C4-2B (cell line): ENCODE measurements around the gene DLGAP1.

ENCODE experiments used
- H3K27ac ChIP-seq: fragments of 450-650 bp; 2 replicates; pipeline ENCODE4 v1.5.1; 2017
- CTCF ChIP-seq: fragments of 450-650 bp; conservative IDR thresholded peaks from 2 replicates; pipeline ENCODE4 v1.5.1; 2017; ENCODE audit warnings: mild to moderate bottlenecking
- ZFX ChIP-seq: fragments of 450-650 bp; IDR thresholded peaks from 2 replicates; pipeline ENCODE4 v1.6.1; 2017

DLGAP1 gene

GRCh38 chr18:3906116-3906750 is 548.9 kb downstream of the DLGAP1 start:
- TF ChIP-seq ZFX = no peak
- no peak for TF ChIP-seq CTCF
- no peak overlapping the region for H3K27ac ChIP-seq

GRCh38 chr18:3903337-3903736 is 551.8 kb downstream of the DLGAP1 start:
- TF ChIP-seq ZFX (no peak), CTCF (no peak)
- no peak overlapping the region for H3K27ac ChIP-seq

- H3K27ac ChIP-seq = no peak overlapping the region
- TF ChIP-seq ZFX (no peak), CTCF (no peak)
These were observed 552.4 kb downstream of the DLGAP1 start for GRCh38 chr18:3902676-3903075.

- no peak overlapping the region for H3K27ac ChIP-seq
- no peak for TF ChIP-seq ZFX
- no peak for TF ChIP-seq CTCF
These were observed 553.3 kb downstream of the DLGAP1 start for GRCh38 chr18:3901811-3902210.

- TF ChIP-seq ZFX (no peak), CTCF (no peak)
- H3K27ac ChIP-seq = no peak overlapping the region
These were observed 554.1 kb downstream of the DLGAP1 start for GRCh38 chr18:3901042-3901441.

- TF ChIP-seq CTCF = no peak
- no peak for TF ChIP-seq ZFX
- no peak overlapping the region for H3K27ac ChIP-seq
These were observed 554.8 kb downstream of the DLGAP1 start for GRCh38 chr18:3900327-3900726.

- TF ChIP-seq CTCF = no peak
- no peak overlapping the region for H3K27ac ChIP-seq
These were observed 556.1 kb downstream of the DLGAP1 start for GRCh38 chr18:3898861-3899613.
